PC-9 (cell line): ENCODE data around the gene CYFIP1. TPM values are rescaled to one million over a fixed set of nuclear protein-coding genes. Genes with fewer than 3 reads are reported as not detected.

ENCODE experiments used
- BruUV-seq: library from RNA; stranded (reverse); fragments of 400-500 nt; replicated peaks from 2 replicates; lab custom pipeline; 2021; lab: Mats Ljungman, UMichigan
- CTCF ChIA-PET: fragments of 300-600 bp; sonication (Branson Sonifier 250); formaldehyde crosslinking; loops from one replicate; lab custom pipeline; 2022; ENCODE audit warnings: antibody characterized with exemption; lab: Charles Lee
- POLR2A ChIA-PET: fragments of 300-600 bp; sonication (Branson Sonifier 250); formaldehyde crosslinking; loops from one replicate; lab custom pipeline; 2022; ENCODE audit warnings: antibody characterized with exemption; ENCODE audit not compliant: unreplicated experiment; lab: Charles Lee
- DNase-seq, 2 experiments: peaks; one replicate each; pipeline versions ENCODE4 v3.0.0 to v3.0.0-alpha.2; 2015 to 2022; ENCODE audit warnings: mixed read lengths in 1 of 2
- H2AFZ ChIP-seq: fragments of 200-600 bp; sonication (generic); 2 replicates; pipeline ENCODE4 v1.8.1; 2017; ENCODE audit warnings: antibody characterized with exemption
- H3F3A ChIP-seq: fragments of 200-600 bp; sonication (generic); 2 replicates; pipeline ENCODE4 v1.8.1; 2017; ENCODE audit warnings: antibody characterized with exemption, mild to moderate bottlenecking, low read depth; ENCODE audit not compliant: insufficient read depth
- H3K27ac ChIP-seq: fragments of 200-600 bp; sonication (generic); 2 replicates; pipeline ENCODE4 v1.6.1; 2016; ENCODE audit warnings: mixed run types
- H3K27me3 ChIP-seq: fragments of 200-600 bp; sonication (generic); 2 replicates; pipeline ENCODE4 v1.6.1; 2016; ENCODE audit warnings: low read depth, mixed run types; ENCODE audit not compliant: insufficient read depth
- H3K36me3 ChIP-seq: fragments of 200-600 bp; sonication (generic); 2 replicates; pipeline ENCODE4 v1.6.1; 2016; ENCODE audit warnings: low read depth, mixed run types
- H3K4me1 ChIP-seq: fragments of 200-600 bp; sonication (generic); replicated peaks from 2 replicates; pipeline ENCODE4 v1.6.1; 2016; ENCODE audit warnings: mixed run types; ENCODE audit not compliant: insufficient read depth
- H3K4me2 ChIP-seq: fragments of 200-600 bp; sonication (generic); 2 replicates; pipeline ENCODE4 v1.6.1; 2017; ENCODE audit warnings: mixed run types
- H3K4me3 ChIP-seq: fragments of 200-600 bp; sonication (generic); 2 replicates; pipeline ENCODE4 v1.6.1; 2016; ENCODE audit warnings: mixed run types
- H3K79me2 ChIP-seq: fragments of 200-600 bp; sonication (generic); 2 replicates; pipeline ENCODE4 v1.6.1; 2017; ENCODE audit warnings: low read depth, mixed run types
- H3K9me2 ChIP-seq: fragments of 200-600 bp; sonication (generic); 2 replicates; pipeline ENCODE4 v1.8.1; 2017; ENCODE audit warnings: mild to moderate bottlenecking; ENCODE audit not compliant: insufficient read depth
- H3K9me3 ChIP-seq: fragments of 200-600 bp; sonication (generic); 2 replicates; pipeline ENCODE4 v1.8.1; 2016; ENCODE audit warnings: low read depth; ENCODE audit not compliant: insufficient read depth
- H4K20me1 ChIP-seq: fragments of 200-600 bp; sonication (generic); 2 replicates; pipeline ENCODE4 v1.8.1; 2017; ENCODE audit not compliant: insufficient read depth
- CTCF ChIP-seq: fragments of 200-600 bp; sonication (generic); conservative IDR thresholded peaks from 2 replicates; pipeline ENCODE4 v1.6.1; 2017; ENCODE audit warnings: mixed run types, antibody characterized with exemption, mild to moderate bottlenecking, moderate library complexity
- EZH2 ChIP-seq: fragments of 200-600 bp; sonication (generic); IDR thresholded peaks from 2 replicates; pipeline ENCODE4 v1.8.0; 2017; ENCODE audit warnings: antibody characterized with exemption, low read depth
- intact Hi-C: fragments of 100-400 bp; cut with micrococcal nuclease; formaldehyde crosslinking; loops from one replicate; pipeline ENCODE4 v1.10.0; 2022; ENCODE audit not compliant: unreplicated experiment
- total RNA-seq: library from RNA; stranded (reverse); gene quantifications from 2 replicates; pipeline ENCODE4 v1.2.3, GENCODE V29; 2021

Gene CYFIP1
- total RNA-seq, 1 experiment from 2014 or later, result 114 TPM

- no peak overlapping the region for H2AFZ ChIP-seq
- H3K4me3 ChIP-seq, result no peak overlapping the region
- H3K36me3 ChIP-seq, result 0 out of 2 replicates have a peak, but pooled peaks cover 7% of the 10 kb centered on the region
- DNase-seq, result no peak
- BruUV-seq, result no TSS peak
- H3K9me3 ChIP-seq, result no peaks in the 10 kb centered on the region
- intact Hi-C loops, result no loop called here
- H3K79me2 ChIP-seq, result peaks cover 27% of the 10 kb centered on the region
- H3K27ac ChIP-seq, result no peak overlapping the region
- peaks cover 19% of the 10 kb centered on the region for H4K20me1 ChIP-seq
- no peaks in the 10 kb centered on the region for H3F3A ChIP-seq
- POLR2A ChIA-PET, result no interaction called here
- no peaks in the 10 kb centered on the region for H3K9me2 ChIP-seq
- no peaks in the 10 kb centered on the region for H3K27me3 ChIP-seq
- TF ChIP-seq CTCF (no peak), EZH2 (no peak)
- H3K4me1 ChIP-seq, result no peaks in the 10 kb centered on the region
- CTCF ChIA-PET, result no interaction called here
- no peak overlapping the region for H3K4me2 ChIP-seq
Observed at GRCh38 chr15:22851513-22851912, 128.7 kb downstream of the CYFIP1 start.

GRCh38 chr15:22850055-22850454, 130.1 kb downstream of the CYFIP1 start:
- H3K4me2 ChIP-seq, result no peak overlapping the region
- H3K79me2 ChIP-seq, result peaks cover 41% of the 10 kb centered on the region
- no peaks in the 10 kb centered on the region for H3F3A ChIP-seq
- no peaks in the 10 kb centered on the region for H3K36me3 ChIP-seq
- peaks cover 33% of the 10 kb centered on the region for H4K20me1 ChIP-seq
- H3K27me3 ChIP-seq, result no peaks in the 10 kb centered on the region
- H3K4me1 ChIP-seq, result no peaks in the 10 kb centered on the region
- no peak overlapping the region for H3K4me3 ChIP-seq
- intact Hi-C loops, result no loop called here
- POLR2A ChIA-PET, result no interaction called here
- H3K9me3 ChIP-seq, result no peaks in the 10 kb centered on the region
- H3K9me2 ChIP-seq, result no peaks in the 10 kb centered on the region
- H2AFZ ChIP-seq, result no peak overlapping the region
- CTCF ChIA-PET, result no interaction called here
- H3K27ac ChIP-seq, result no peak overlapping the region
- DNase-seq, result no peak
- no TSS peak for BruUV-seq
- TF ChIP-seq CTCF (no peak), EZH2 (no peak)

- no peaks in the 10 kb centered on the region for H3K9me2 ChIP-seq
- intact Hi-C loops, result no loop called here
- no peaks in the 10 kb centered on the region for H3K27me3 ChIP-seq
- H3K4me1 ChIP-seq, result no peaks in the 10 kb centered on the region
- CTCF ChIA-PET, result no interaction called here
- no peak overlapping the region for H2AFZ ChIP-seq
- no peak overlapping the region for H3K27ac ChIP-seq
- H3K4me3 ChIP-seq, result no peak overlapping the region
- POLR2A ChIA-PET, result no interaction called here
- H3K79me2 ChIP-seq, result peaks cover 80% of the 10 kb centered on the region
- DNase-seq, result no peak
- no TSS peak for BruUV-seq
- no peak overlapping the region for H3K4me2 ChIP-seq
- H4K20me1 ChIP-seq, result peaks cover 56% of the 10 kb centered on the region
- no peaks in the 10 kb centered on the region for H3F3A ChIP-seq
- TF ChIP-seq CTCF (no peak), EZH2 (no peak)
- H3K36me3 ChIP-seq, result no peaks in the 10 kb centered on the region
- H3K9me3 ChIP-seq, result no peaks in the 10 kb centered on the region
Observed at GRCh38 chr15:22846073-22846472, 134.1 kb downstream of the CYFIP1 start.
